Neural cell (in vitro differentiated cells): Measurements from ENCODE around the gene RAB5B. TPM values are rescaled to one million over a fixed set of nuclear protein-coding genes. Genes with fewer than 3 reads are reported as not detected.
"Not testable (repeated sequence)": the region's sequence is repeated elsewhere in the genome, so short reads cannot be mapped to it uniquely, and the experiment has no call there.

Source experiments
- H2AFZ ChIP-seq: fragments of 200-600, 300-800 bp; sonication (generic), shearing (Covaris generic); 2 replicates; pipeline ENCODE4 v1.6.0; 2014; ENCODE audit warnings: low read depth, mild to moderate bottlenecking, antibody characterized with exemption, low read length, moderate library complexity
- H3F3A ChIP-seq: fragments of 200-600 bp; shearing (Covaris generic); 2 replicates; pipeline ENCODE4 v1.6.1; 2016; ENCODE audit warnings: mild to moderate bottlenecking, moderate library complexity, mixed read lengths, antibody characterized with exemption, low read length; ENCODE audit not compliant: insufficient read depth, poor library complexity, severe bottlenecking
- H3K27ac ChIP-seq: fragments of 200-600, 300-800 bp; sonication (generic), shearing (Covaris generic); 2 replicates; pipeline ENCODE4 v1.5.1; 2014; ENCODE audit warnings: mild to moderate bottlenecking, low read length, moderate library complexity
- H3K27me3 ChIP-seq: fragments of 300-800, 200-600 bp; sonication (generic), shearing (Covaris generic); 2 replicates; pipeline ENCODE4 v1.6.0; 2014; ENCODE audit warnings: mild to moderate bottlenecking, low read depth, low read length, moderate library complexity; ENCODE audit not compliant: insufficient read depth
- H3K36me3 ChIP-seq: fragments of 300-800, 200-600 bp; sonication (generic), shearing (Covaris generic); 2 replicates; pipeline ENCODE4 v1.5.1; 2014; ENCODE audit warnings: mild to moderate bottlenecking, antibody characterized with exemption, low read length, moderate library complexity; ENCODE audit not compliant: insufficient read depth
- H3K4me2 ChIP-seq: fragments of 300-800, 200-600 bp; sonication (generic), shearing (Covaris generic); 2 replicates; pipeline ENCODE4 v1.6.0; 2014; ENCODE audit warnings: mild to moderate bottlenecking, low read length
- H3K4me3 ChIP-seq: fragments of 300-800, 200-600 bp; sonication (generic), shearing (Covaris generic); 2 replicates; pipeline ENCODE4 v1.5.1; 2014; ENCODE audit warnings: mild to moderate bottlenecking, low read length, moderate library complexity
- H3K79me2 ChIP-seq: fragments of 200-600 bp; shearing (Covaris generic); replicated peaks from 2 replicates; pipeline ENCODE4 v1.6.0; 2014; ENCODE audit warnings: mild to moderate bottlenecking, low read length, moderate library complexity; ENCODE audit not compliant: insufficient read depth
- H3K9ac ChIP-seq: fragments of 300-800, 200-600 bp; sonication (generic), shearing (Covaris generic); 2 replicates; pipeline ENCODE4 v1.6.1; 2016; ENCODE audit warnings: mild to moderate bottlenecking, low read length, mixed read lengths
- H3K9me2 ChIP-seq: fragments of 200-600 bp; shearing (Covaris generic); 2 replicates; pipeline ENCODE4 v1.6.1; 2016; ENCODE audit warnings: mild to moderate bottlenecking, low read length, mixed read lengths; ENCODE audit not compliant: insufficient read depth
- H3K9me3 ChIP-seq: fragments of 200-600, 300-800 bp; sonication (generic), shearing (Covaris generic); 2 replicates; pipeline ENCODE4 v1.6.1; 2016; ENCODE audit warnings: mild to moderate bottlenecking, mixed run types, low read length, moderate library complexity, mixed read lengths
- H4K20me1 ChIP-seq: fragments of 200-600 bp; shearing (Covaris generic); 2 replicates; pipeline ENCODE4 v1.6.1; 2016; ENCODE audit warnings: mild to moderate bottlenecking, mixed run types; ENCODE audit not compliant: insufficient read depth
- CTCF ChIP-seq: fragments of 450-650 bp; IDR thresholded peaks from 2 replicates; pipeline ENCODE4 v1.5.1; 2014; ENCODE audit warnings: antibody characterized with exemption, mild to moderate bottlenecking, moderate library complexity; ENCODE audit not compliant: poor library complexity, severe bottlenecking
- EP300 ChIP-seq: fragments of 450-650 bp; conservative IDR thresholded peaks from 2 replicates; pipeline ENCODE4 v1.6.1; 2014; ENCODE audit warnings: antibody characterized with exemption, mild to moderate bottlenecking, moderate library complexity; ENCODE audit not compliant: poor library complexity, severe bottlenecking
- EZH2 ChIP-seq: fragments of 200-600, 300-800 bp; shearing (Covaris generic), sonication (generic); IDR thresholded peaks from 2 replicates; pipeline ENCODE4 v1.6.1; 2014; ENCODE audit warnings: antibody characterized with exemption, low read length, borderline replicate concordance, mild to moderate bottlenecking; ENCODE audit not compliant: insufficient read depth, poor library complexity, severe bottlenecking
- MXI1 ChIP-seq: fragments of 450-650 bp; conservative IDR thresholded peaks from 2 replicates; pipeline ENCODE4 v1.6.1; 2014; ENCODE audit warnings: antibody characterized with exemption, mild to moderate bottlenecking; ENCODE audit not compliant: poor library complexity, severe bottlenecking
- POLR2AphosphoS5 ChIP-seq: IDR thresholded peaks from 2 replicates; pipeline ENCODE4 v1.6.1; 2012
- RAD21 ChIP-seq: fragments of 450-650 bp; conservative IDR thresholded peaks from 2 replicates; pipeline ENCODE4 v1.6.1; 2014; ENCODE audit warnings: antibody characterized with exemption, mild to moderate bottlenecking, moderate library complexity
- REST ChIP-seq: IDR thresholded peaks from 2 replicates; pipeline ENCODE4 v1.6.1; 2012; ENCODE audit warnings: borderline replicate concordance
- SMC3 ChIP-seq: fragments of 450-650 bp; conservative IDR thresholded peaks from 2 replicates; pipeline ENCODE4 v1.6.1; 2014; ENCODE audit warnings: antibody characterized with exemption, mild to moderate bottlenecking, moderate library complexity; ENCODE audit not compliant: poor library complexity
- TAF1 ChIP-seq: IDR thresholded peaks from 2 replicates; pipeline ENCODE4 v1.6.1; 2012; ENCODE audit warnings: low read depth
- polyA plus RNA-seq: library from polyadenylated mRNA; depleted of rRNA; stranded (reverse); fragments of >200 nt; gene quantifications from 2 replicates; pipeline ENCODE4 v1.2.3, GENCODE V29; 2014

RAB5B gene
- polyA plus RNA-seq, 1 donor from 2014 or later = 39.6 TPM

- no peaks in the 10 kb centered on the region for H3K36me3 ChIP-seq
- H3K79me2 ChIP-seq = peaks cover 10% of the 10 kb centered on the region
- no peaks in the 10 kb centered on the region for H3K9me2 ChIP-seq
- H3K4me2 ChIP-seq = no peak overlapping the region
- H3K4me3 ChIP-seq = no peak overlapping the region
- H3K9ac ChIP-seq = no peak overlapping the region
- H3F3A ChIP-seq = no peaks in the 10 kb centered on the region
- H2AFZ ChIP-seq = no peak overlapping the region
- H4K20me1 ChIP-seq = no peaks in the 10 kb centered on the region
- no peak for TF ChIP-seq RAD21
- no peak for TF ChIP-seq SMC3
- TF ChIP-seq MXI1 = no peak
- no peak for TF ChIP-seq POLR2AphosphoS5
- TF ChIP-seq EP300 = no peak
- TF ChIP-seq CTCF = no peak
- no peak for TF ChIP-seq EZH2
- TF ChIP-seq REST = no peak
- no peak for TF ChIP-seq TAF1
- no peaks in the 10 kb centered on the region for H3K9me3 ChIP-seq
- H3K27me3 ChIP-seq = no peaks in the 10 kb centered on the region
- H3K27ac ChIP-seq = no peak overlapping the region
Observed at GRCh38 chr12:55984861-55985260, 11.0 kb downstream of the RAB5B start.

- Histone ChIP-seq H3K27me3 (no peaks in the 10 kb centered on the region), H3K36me3 (no peaks in the 10 kb centered on the region), H4K20me1 (no peaks in the 10 kb centered on the region), H3F3A (no peaks in the 10 kb centered on the region), H3K9ac (no peak overlapping the region), H3K9me3 (no peaks in the 10 kb centered on the region), H3K9me2 (no peaks in the 10 kb centered on the region), H3K27ac (no peak overlapping the region), H3K79me2 (peaks cover 10% of the 10 kb centered on the region), H2AFZ (no peak overlapping the region), H3K4me3 (no peak overlapping the region), H3K4me2 (no peak overlapping the region)
- no peak for TF ChIP-seq MXI1
- no peak for TF ChIP-seq POLR2AphosphoS5
- no peak for TF ChIP-seq EP300
- TF ChIP-seq CTCF = no peak
- no peak for TF ChIP-seq REST
- TF ChIP-seq EZH2 = no peak
- no peak for TF ChIP-seq SMC3
- TF ChIP-seq RAD21 = no peak
- TF ChIP-seq TAF1 = no peak
Observed at GRCh38 chr12:55985341-55985740, 11.5 kb downstream of the RAB5B start.

- not testable (repeated sequence) for H3K27ac ChIP-seq, H3F3A ChIP-seq, H3K4me2 ChIP-seq, H3K9me3 ChIP-seq, H3K36me3 ChIP-seq, H2AFZ ChIP-seq, H3K9ac ChIP-seq, H4K20me1 ChIP-seq, H3K4me3 ChIP-seq, H3K27me3 ChIP-seq, H3K79me2 ChIP-seq, H3K9me2 ChIP-seq
Observed at GRCh38 chr12:55985976-55986375, 12.1 kb downstream of the RAB5B start.
